ENCODE measurements around the gene AXIN2.

AXIN2 gene

GRCh38 chr17:65600518-65600917 is 39.1 kb upstream of the AXIN2 start:
- no peak for TF ChIP-seq CTCF (IDR thresholded peaks at IDR 0.05; ENCODE audit: borderline replicate concordance, control extremely low read depth, extremely low read depth, insufficient read depth, missing control alignments)
- in situ Hi-C loops (cut with MboI; ENCODE audit: low sequenced_read_pairs, unreplicated experiment), result no loop called here
- DNase-seq (ENCODE audit: low spot score), result no peak

- TF ChIP-seq CTCF (IDR thresholded peaks at IDR 0.05; ENCODE audit: borderline replicate concordance, control extremely low read depth, extremely low read depth, insufficient read depth, missing control alignments), result no peak
- no peak for DNase-seq (ENCODE audit: low spot score)
- in situ Hi-C loops (cut with MboI; ENCODE audit: low sequenced_read_pairs, unreplicated experiment), result no loop called here
Measured at GRCh38 chr17:65599650-65600049, 38.2 kb upstream of the AXIN2 start.

- in situ Hi-C loops (cut with MboI; ENCODE audit: low sequenced_read_pairs, unreplicated experiment), result no loop called here
- TF ChIP-seq CTCF (IDR thresholded peaks at IDR 0.05; ENCODE audit: borderline replicate concordance, control extremely low read depth, extremely low read depth, insufficient read depth, missing control alignments), result no peak
- DNase-seq (ENCODE audit: low spot score), result no peak
Measured at GRCh38 chr17:65598746-65599145, 37.3 kb upstream of the AXIN2 start.

GRCh38 chr17:65595071-65595656 is 33.7 kb upstream of the AXIN2 start:
- no peak for DNase-seq (ENCODE audit: low spot score)
- in situ Hi-C loops (cut with MboI; ENCODE audit: low sequenced_read_pairs, unreplicated experiment), result no loop called here
- no peak for TF ChIP-seq CTCF (IDR thresholded peaks at IDR 0.05; ENCODE audit: borderline replicate concordance, control extremely low read depth, extremely low read depth, insufficient read depth, missing control alignments)

- DNase-seq (ENCODE audit: low spot score), result no peak
- in situ Hi-C loops (cut with MboI; ENCODE audit: low sequenced_read_pairs, unreplicated experiment), result no loop called here
- TF ChIP-seq CTCF (IDR thresholded peaks at IDR 0.05; ENCODE audit: borderline replicate concordance, control extremely low read depth, extremely low read depth, insufficient read depth, missing control alignments), result no peak
Measured at GRCh38 chr17:65593855-65594845, 32.7 kb upstream of the AXIN2 start.

- no peak for TF ChIP-seq CTCF (IDR thresholded peaks at IDR 0.05; ENCODE audit: borderline replicate concordance, control extremely low read depth, extremely low read depth, insufficient read depth, missing control alignments)
Measured at GRCh38 chr17:65593092-65593854, 31.8 kb upstream of the AXIN2 start.

More at GRCh38 chr17:65593092-65593854, 31.8 kb upstream of the AXIN2 start:
- DNase-seq (ENCODE audit: low spot score), result no peak
- in situ Hi-C loops (cut with MboI; ENCODE audit: low sequenced_read_pairs, unreplicated experiment), result no loop called here
